ENCODE data around the gene ZNF268. TPM values are rescaled to one million over a fixed set of nuclear protein-coding genes. Genes with fewer than 3 reads are reported as not detected.

Gene ZNF268
- total and polyA plus RNA-seq, 10 of the 15 experiments (the other 5 are each of a cell fraction or from before 2014, with no cell fraction given): 9.4 to 23.2 (median 15.3) TPM

GRCh38 chr12:133220521-133220920, 39.2 kb downstream of the ZNF268 start:
- intact Hi-C loops (cut with micrococcal nuclease; ENCODE audit: unreplicated experiment): no loop called here
- 60% methylated on average over 3 of the region's 6 CpGs for WGBS (ENCODE audit: insufficient coverage, insufficient replicate concordance, low lambda C conversion rate, missing lambda C conversion rate)
- ChIA-PET CTCF (no interaction called here), SMC1A (ENCODE audit: uncharacterized antibody, unreplicated experiment) (no interaction called here), RAD21 (ENCODE audit: unreplicated experiment) (no interaction called here), POLR2A (no interaction called here)
- Histone ChIP-seq H3K27ac (ENCODE audit: control insufficient read depth, insufficient read depth) (no peak overlapping the region), H3K9me3 (replicated peaks; ENCODE audit: control insufficient read depth, insufficient read depth, low read length) (peaks cover 3% of the 10 kb centered on the region; the same call in 2 of the 3 replicates), H3K4me1 (ENCODE audit: control insufficient read depth, insufficient read depth, low read length) (no peaks in the 10 kb centered on the region), H3K79me2 (ENCODE audit: control insufficient read depth, insufficient read depth, low read length) (no peaks in the 10 kb centered on the region), H3K36me3 (ENCODE audit: control insufficient read depth in 2 of 2, insufficient read depth in 2 of 2, low read length in 1 of 2) (no peaks in the 10 kb centered on the region), H4K20me1 (ENCODE audit: control insufficient read depth, insufficient read depth) (no peaks in the 10 kb centered on the region), H3K4me3 (no peak overlapping the region), H3K4me2 (ENCODE audit: control insufficient read depth, insufficient read depth) (no peak overlapping the region), H3K9ac (ENCODE audit: control insufficient read depth, insufficient read depth, low read length) (no peak overlapping the region), H3K27me3 (replicated peaks in 1 of 2; ENCODE audit: control insufficient read depth in 2 of 2, insufficient read depth in 2 of 2, low read length in 1 of 2) (no peaks in the 10 kb centered on the region), H2AFZ (ENCODE audit: control insufficient read depth, low read depth, low read length) (no peak overlapping the region)
- DNase-seq (ENCODE audit: low read depth, low spot score): no peak
- no TSS peak for BruUV-seq (replicated peaks)
- ATAC-seq: no peak
- TF ChIP-seq NR2C2 (IDR thresholded peaks at IDR 0.05; ENCODE audit: borderline replicate concordance, control insufficient read depth, insufficient read length, low read depth) (no peak), ZBED1 (IDR thresholded peaks at IDR 0.05; ENCODE audit: borderline replicate concordance) (no peak), SMARCA5 (IDR thresholded peaks at IDR 0.05) (no peak), RELB (IDR thresholded peaks at IDR 0.05; ENCODE audit: low read depth) (no peak)
- in situ Hi-C loops (cut with MboI): no loop called here
- no peak for FAIRE-seq

- BruUV-seq (replicated peaks): no TSS peak
- no peak for ATAC-seq
- no peak for DNase-seq (ENCODE audit: low read depth, low spot score)
- RAD21 ChIA-PET (ENCODE audit: unreplicated experiment): no interaction called here
- SMC1A ChIA-PET (ENCODE audit: uncharacterized antibody, unreplicated experiment): no interaction called here
- Histone ChIP-seq H3K4me1 (ENCODE audit: control insufficient read depth, insufficient read depth, low read length) (no peaks in the 10 kb centered on the region), H3K27ac (ENCODE audit: control insufficient read depth, insufficient read depth) (no peak overlapping the region), H2AFZ (ENCODE audit: control insufficient read depth, low read depth, low read length) (no peak overlapping the region), H3K9ac (ENCODE audit: control insufficient read depth, insufficient read depth, low read length) (no peak overlapping the region), H3K79me2 (ENCODE audit: control insufficient read depth, insufficient read depth, low read length) (no peaks in the 10 kb centered on the region), H3K27me3 (replicated peaks in 1 of 2; ENCODE audit: control insufficient read depth in 2 of 2, insufficient read depth in 2 of 2, low read length in 1 of 2) (no peaks in the 10 kb centered on the region), H3K36me3 (ENCODE audit: control insufficient read depth in 2 of 2, insufficient read depth in 2 of 2, low read length in 1 of 2) (no peaks in the 10 kb centered on the region), H3K9me3 (replicated peaks; ENCODE audit: control insufficient read depth, insufficient read depth, low read length) (peaks cover 3% of the 10 kb centered on the region; the same call in 2 of the 3 replicates), H3K4me2 (ENCODE audit: control insufficient read depth, insufficient read depth) (no peak overlapping the region), H3K4me3 (no peak overlapping the region), H4K20me1 (ENCODE audit: control insufficient read depth, insufficient read depth) (no peaks in the 10 kb centered on the region)
- WGBS (ENCODE audit: insufficient coverage, insufficient replicate concordance, low lambda C conversion rate, missing lambda C conversion rate): 54% methylated on average over 16 of the region's 16 CpGs
- in situ Hi-C loops (cut with MboI): no loop called here
- CTCF ChIA-PET: no interaction called here
- POLR2A ChIA-PET: no interaction called here
- no peak for FAIRE-seq
- intact Hi-C loops (cut with micrococcal nuclease; ENCODE audit: unreplicated experiment): no loop called here
- TF ChIP-seq CEBPZ (IDR thresholded peaks at IDR 0.05; ENCODE audit: low read depth, low read length) (no peak), POLR2AphosphoS2 (IDR thresholded peaks at IDR 0.05; ENCODE audit: low read depth, low read length) (no peak), SPI1 (IDR thresholded peaks at IDR 0.05; ENCODE audit: borderline replicate concordance, insufficient read depth, low read depth, low read length) (no peak), ZNF207 (IDR thresholded peaks at IDR 0.05; ENCODE audit: borderline replicate concordance) (no peak), CBFB (IDR thresholded peaks at IDR 0.05; ENCODE audit: low read depth) (no peak), POLR2AphosphoS5 (IDR thresholded peaks at IDR 0.05; ENCODE audit: low read length) (no peak), MXI1 (IDR thresholded peaks at IDR 0.05; ENCODE audit: low read depth, low read length) (no peak), RFX5 (IDR thresholded peaks at IDR 0.05; ENCODE audit: low read depth, low read length) (no peak), ZNF217 (IDR thresholded peaks at IDR 0.05) (no peak), WRNIP1 (IDR thresholded peaks at IDR 0.05; ENCODE audit: borderline replicate concordance, low read depth, low read length) (no peak), HCFC1 (IDR thresholded peaks at IDR 0.05; ENCODE audit: low read length) (no peak), MTA2 (IDR thresholded peaks at IDR 0.05; ENCODE audit: low read depth) (no peak)
Observed at GRCh38 chr12:133221241-133221640, 39.9 kb downstream of the ZNF268 start.

All from GM12878 (cell line).